Liver (tissue), 9 donors: Measurements from ENCODE around the gene SUN2. TPM values are rescaled to one million over a fixed set of nuclear protein-coding genes. Genes with fewer than 3 reads are reported as not detected.
"Not testable (repeated sequence)": the region's sequence is repeated elsewhere in the genome, so short reads cannot be mapped to it uniquely, and the experiment has no call there.

Experiments used
- DNase-seq: peaks from one replicate; pipeline ENCODE4 v3.0.0-alpha.2; 2017; ENCODE audit warnings: low spot score
- H3K27ac ChIP-seq, 2 donors: one replicate each; pipeline ENCODE4 v1.7.0; 2013; ENCODE audit warnings: inconsistent platforms in 2 of 2, low read length in 2 of 2, control low read depth in 1 of 2, low read depth in 1 of 2, mild to moderate bottlenecking in 1 of 2
- H3K27me3 ChIP-seq, 4 donors: one replicate each; pipeline versions ENCODE4 v1.6.1 to v1.7.0; 2013; ENCODE audit warnings: low read length in 3 of 4, inconsistent platforms in 1 of 4, mild to moderate bottlenecking in 1 of 4, moderate library complexity in 1 of 4; ENCODE audit not compliant: control insufficient read depth in 4 of 4, insufficient read depth in 4 of 4
- H3K36me3 ChIP-seq, 4 donors: one replicate each; pipeline versions ENCODE4 v1.6.1 to v1.7.0; 2013; ENCODE audit warnings: low read length in 3 of 4, mild to moderate bottlenecking in 3 of 4, low read depth in 1 of 4, moderate library complexity in 1 of 4; ENCODE audit not compliant: control insufficient read depth in 4 of 4, insufficient read depth in 3 of 4
- H3K4me1 ChIP-seq, 4 donors: one replicate each; pipeline versions ENCODE4 v1.6.1 to v1.7.0; 2013; ENCODE audit warnings: low read length in 3 of 4, mild to moderate bottlenecking in 3 of 4, moderate library complexity in 1 of 4; ENCODE audit not compliant: control insufficient read depth in 4 of 4, insufficient read depth in 4 of 4
- H3K4me3 ChIP-seq, 3 donors: one replicate each; pipeline versions ENCODE4 v1.6.1 to v1.7.0; 2013; ENCODE audit warnings: low read length in 3 of 3, control low read depth in 1 of 3, low read depth in 1 of 3, mild to moderate bottlenecking in 1 of 3
- H3K9ac ChIP-seq, 2 donors: one replicate each; pipeline ENCODE4 v1.7.0; 2013; ENCODE audit warnings: low read length in 2 of 2, mild to moderate bottlenecking in 2 of 2, moderate library complexity in 2 of 2, control low read depth in 1 of 2, low read depth in 1 of 2
- H3K9me3 ChIP-seq, 4 donors: one replicate each; pipeline versions ENCODE4 v1.6.1 to v1.7.0; 2013; ENCODE audit warnings: low read length in 3 of 4; ENCODE audit not compliant: control insufficient read depth in 4 of 4
- EGR1 ChIP-seq, 2 donors: IDR thresholded peaks; 2 replicates each; pipeline ENCODE4 v1.6.1; 2016 to 2018; ENCODE audit warnings: antibody characterized with exemption in 2 of 2, low read depth in 2 of 2
- FOXA1 ChIP-seq: IDR thresholded peaks from 2 replicates; pipeline ENCODE4 v1.6.1; 2016; ENCODE audit warnings: antibody characterized with exemption
- FOXA2 ChIP-seq: IDR thresholded peaks from 2 replicates; pipeline ENCODE4 v1.6.1; 2016; ENCODE audit warnings: antibody characterized with exemption
- GABPA ChIP-seq, 2 donors: IDR thresholded peaks in 1 of 2; conservative IDR thresholded peaks in 1 of 2; 2 replicates each; pipeline ENCODE4 v1.6.1; 2016; ENCODE audit warnings: antibody characterized with exemption in 2 of 2, mild to moderate bottlenecking in 1 of 2, moderate library complexity in 1 of 2
- HNF4A ChIP-seq, 2 donors: conservative IDR thresholded peaks; 2 replicates each; pipeline ENCODE4 v1.6.1; 2016; ENCODE audit warnings: antibody characterized with exemption in 2 of 2, mild to moderate bottlenecking in 2 of 2
- HNF4G ChIP-seq: IDR thresholded peaks from 2 replicates; pipeline ENCODE4 v1.6.1; 2016; ENCODE audit warnings: antibody characterized with exemption
- JUND ChIP-seq, 2 donors: IDR thresholded peaks; 2 replicates each; pipeline ENCODE4 v1.6.1; 2016; ENCODE audit warnings: antibody characterized with exemption in 2 of 2
- NR2F2 ChIP-seq: IDR thresholded peaks from 2 replicates; pipeline ENCODE4 v1.6.1; 2016; ENCODE audit warnings: antibody characterized with exemption
- RAD21 ChIP-seq, 2 donors: IDR thresholded peaks; 2 replicates each; pipeline ENCODE4 v1.6.1; 2016; ENCODE audit warnings: antibody characterized with exemption in 2 of 2, mild to moderate bottlenecking in 2 of 2
- RXRA ChIP-seq, 2 donors: IDR thresholded peaks; 2 replicates each; pipeline ENCODE4 v1.6.1; 2017 to 2018; ENCODE audit warnings: antibody characterized with exemption in 2 of 2, mild to moderate bottlenecking in 1 of 2
- SP1 ChIP-seq: IDR thresholded peaks from 2 replicates; pipeline ENCODE4 v1.6.1; 2018; ENCODE audit warnings: antibody characterized with exemption, mild to moderate bottlenecking
- TAF1 ChIP-seq: conservative IDR thresholded peaks from 2 replicates; pipeline ENCODE4 v1.6.1; 2016; ENCODE audit warnings: antibody characterized with exemption, mild to moderate bottlenecking
- YY1 ChIP-seq: IDR thresholded peaks from 2 replicates; pipeline ENCODE4 v1.6.1; 2016; ENCODE audit warnings: antibody characterized with exemption, mild to moderate bottlenecking
- WGBS: extraction: QIAGEN DNeasy Blood & Tissue Kit; methylation state at CpG from one replicate; pipeline ENCODE4 v1.1.7; 2013; 5-methylcytosine and 5-hydroxymethylcytosine counted together
- polyA plus RNA-seq, 2 donors: library from polyadenylated mRNA; stranded (reverse) in 1 of 2; unstranded in 1 of 2; fragments of 200-250 nt in 1 of 2; fragments of >200 nt in 1 of 2; fragmentation: Nextera tagmentation in 1 of 2; extraction: Ambion mirVana in 1 of 2; gene quantifications; one replicate each; pipeline versions ENCODE4 v1.2.1 to v1.2.3, GENCODE V29; 2013 to 2015
- total RNA-seq, 2 donors: library from RNA; depleted of rRNA; stranded (reverse); fragments of >200 nt; gene quantifications; one replicate each; pipeline ENCODE4 v1.2.3, GENCODE V29; 2014
- TF ChIP-seq, protein P1 (sequence below): IDR thresholded peaks from 2 replicates; pipeline ENCODE4 v1.6.1; 2016; ENCODE audit warnings: antibody characterized with exemption
- TF ChIP-seq, protein P2 (sequence below): IDR thresholded peaks from 2 replicates; pipeline ENCODE4 v1.6.1; 2016; ENCODE audit warnings: antibody characterized with exemption, mild to moderate bottlenecking
- TF ChIP-seq, protein P3 (sequence below): IDR thresholded peaks from 2 replicates; pipeline ENCODE4 v1.6.1; 2016; ENCODE audit warnings: antibody characterized with exemption
- TF ChIP-seq, protein P4 (sequence below): IDR thresholded peaks from 2 replicates; pipeline ENCODE4 v1.6.1; 2016; ENCODE audit warnings: antibody characterized with exemption
- donor health status: healthy.
- donor health status: healthy.
- donor health status: healthy.
- donor health status: healthy.
- donor health status: healthy.

SUN2 gene, protein sequence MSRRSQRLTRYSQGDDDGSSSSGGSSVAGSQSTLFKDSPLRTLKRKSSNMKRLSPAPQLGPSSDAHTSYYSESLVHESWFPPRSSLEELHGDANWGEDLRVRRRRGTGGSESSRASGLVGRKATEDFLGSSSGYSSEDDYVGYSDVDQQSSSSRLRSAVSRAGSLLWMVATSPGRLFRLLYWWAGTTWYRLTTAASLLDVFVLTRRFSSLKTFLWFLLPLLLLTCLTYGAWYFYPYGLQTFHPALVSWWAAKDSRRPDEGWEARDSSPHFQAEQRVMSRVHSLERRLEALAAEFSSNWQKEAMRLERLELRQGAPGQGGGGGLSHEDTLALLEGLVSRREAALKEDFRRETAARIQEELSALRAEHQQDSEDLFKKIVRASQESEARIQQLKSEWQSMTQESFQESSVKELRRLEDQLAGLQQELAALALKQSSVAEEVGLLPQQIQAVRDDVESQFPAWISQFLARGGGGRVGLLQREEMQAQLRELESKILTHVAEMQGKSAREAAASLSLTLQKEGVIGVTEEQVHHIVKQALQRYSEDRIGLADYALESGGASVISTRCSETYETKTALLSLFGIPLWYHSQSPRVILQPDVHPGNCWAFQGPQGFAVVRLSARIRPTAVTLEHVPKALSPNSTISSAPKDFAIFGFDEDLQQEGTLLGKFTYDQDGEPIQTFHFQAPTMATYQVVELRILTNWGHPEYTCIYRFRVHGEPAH
- 100 to 1,000 TPM in 1 of 2 donors, 10 to 100 TPM in 1; 53.3 to 170 TPM for total RNA-seq
- 100 to 1,000 TPM in 1 of 2 donors, 10 to 100 TPM in 1; 13.1 to 110 TPM for polyA plus RNA-seq

DNA sequence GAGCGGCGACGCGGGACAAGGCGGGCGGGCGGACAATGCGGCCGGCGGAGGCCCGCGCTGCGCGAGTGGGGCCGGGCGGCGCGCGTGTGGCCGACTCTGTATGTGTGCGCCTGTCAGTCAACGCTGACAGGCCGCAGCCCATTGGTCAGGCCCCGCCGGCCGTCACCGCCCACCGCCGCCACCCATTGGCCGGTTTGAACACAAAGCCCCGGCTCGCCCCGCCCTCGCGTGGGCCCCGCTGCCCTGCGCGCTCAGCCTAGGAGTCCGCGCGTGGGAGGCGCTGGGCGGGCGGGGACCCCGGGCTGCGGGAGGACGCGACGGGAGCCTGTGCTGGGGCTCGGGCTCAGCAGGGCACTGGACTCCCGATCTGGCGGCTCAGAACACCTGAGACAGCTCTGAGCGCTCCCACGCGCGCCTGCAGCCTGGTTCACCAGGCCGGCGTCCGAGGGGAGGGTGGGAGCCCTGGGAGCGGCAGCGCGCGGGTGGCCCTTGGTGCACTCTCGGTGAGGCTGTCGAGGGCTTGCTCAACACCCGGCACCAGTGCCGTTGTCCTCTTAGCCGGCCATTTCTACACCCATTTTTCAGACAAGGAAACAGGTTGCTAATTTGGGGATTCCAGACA is at the start of gene SUN2:
Gene SUN2 (minus strand): TSS at position 88 of the 622 bp plus-strand sequence. CDS start 3,370 bp downstream, outside the sequence.
- peak within 1 kb of the TSS; percentile 93 to 96 for H3K9ac ChIP-seq
- under 1% methylated on average over 68 of the region's 68 CpGs for WGBS
- peaks cover 7 to 47% (median 16%) of the 10 kb centered on the region in 4 donors for H3K4me1 ChIP-seq
- H3K9me3 ChIP-seq = no peaks in the 10 kb centered on the region
- TF ChIP-seq RXRA (IDR thresholded peaks at IDR 0.05) (peak in 1 of 2 donors; percentile 31), EGR1 (IDR thresholded peaks at IDR 0.05; ENCODE audit: low read depth in 2 of 2) (peak in 1 of 2 donors; percentile 64), HNF4A (conservative IDR thresholded peaks at IDR 0.05) (peak in 1 of 2 donors; percentile 23), SP1 (peak; percentile 39), YY1 (peak; percentile 86), HNF4G (no peak), JUND (IDR thresholded peaks at IDR 0.05) (no peak)
- peak within 1 kb of the TSS; percentile 80 to 93 (median 93) for H3K4me3 ChIP-seq
- DNase-seq = peak; percentile 95
- H3K36me3 ChIP-seq = peaks cover 11 to 12% (median 11%) of the 10 kb centered on the region in 4 donors
- H3K27me3 ChIP-seq = no peaks in the 10 kb centered on the region
- peak within 1 kb of the TSS; percentile 99 for H3K27ac ChIP-seq

DNA sequence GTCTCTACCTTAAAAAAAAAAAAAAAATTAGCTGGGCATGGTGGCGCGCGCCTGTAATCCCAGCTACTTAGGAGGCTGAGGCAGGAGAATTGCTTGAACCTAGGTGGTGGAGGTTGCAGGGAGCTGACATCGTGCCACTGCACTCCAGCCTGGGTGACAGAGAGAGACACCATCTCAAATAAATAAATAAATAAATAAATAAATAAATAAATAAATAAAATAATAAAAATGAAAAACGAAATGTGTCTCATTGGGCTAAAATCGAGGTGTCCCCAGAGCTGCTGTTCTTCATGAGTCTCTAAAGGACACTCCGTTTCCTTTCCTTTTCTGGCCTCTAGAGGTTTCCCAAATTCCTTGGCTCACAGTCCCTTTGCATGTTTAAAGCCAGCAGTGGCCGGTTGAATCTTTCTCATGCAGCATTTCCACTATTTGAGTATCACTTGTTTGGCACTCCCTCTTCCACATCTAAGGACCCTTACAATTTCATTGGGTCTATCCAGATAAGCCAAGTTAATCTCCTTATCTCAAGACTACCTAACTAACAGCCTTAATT is 49.3 kb upstream of the SUN2 start:
- not testable (repeated sequence) for H3K4me1 ChIP-seq, H3K36me3 ChIP-seq, H3K9me3 ChIP-seq, H3K27me3 ChIP-seq, H3K27ac ChIP-seq, H3K4me3 ChIP-seq, DNase-seq, H3K9ac ChIP-seq
- 81% methylated on average over 8 of the region's 8 CpGs for WGBS

DNA sequence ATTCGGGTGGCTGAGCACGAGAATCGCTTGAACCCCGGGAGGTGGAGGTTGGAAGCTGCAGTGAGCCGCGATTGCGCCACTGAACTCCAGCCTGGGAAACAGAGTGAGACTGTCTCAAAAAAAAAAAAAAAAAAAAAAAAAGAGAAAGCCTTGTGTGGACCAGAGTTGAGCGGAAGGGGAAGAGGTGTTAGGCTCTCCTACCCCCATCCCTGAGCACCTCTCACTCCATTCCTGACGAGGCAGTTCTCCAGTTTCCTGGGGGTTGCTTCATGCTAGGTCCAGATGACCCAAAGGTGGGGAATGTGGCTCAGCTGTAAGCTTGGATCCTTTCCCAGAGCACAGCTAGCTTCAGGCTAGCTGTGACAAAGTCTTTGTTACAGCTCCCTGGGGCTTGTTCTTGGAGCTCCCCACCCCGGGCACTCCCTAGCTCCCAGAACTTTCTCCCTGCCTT is 46.9 kb upstream of the SUN2 start:
- no peak for DNase-seq
- H3K4me3 ChIP-seq = no peak overlapping the region
- 31% methylated on average over 10 of the region's 10 CpGs for WGBS
- TF ChIP-seq, protein P1, sequence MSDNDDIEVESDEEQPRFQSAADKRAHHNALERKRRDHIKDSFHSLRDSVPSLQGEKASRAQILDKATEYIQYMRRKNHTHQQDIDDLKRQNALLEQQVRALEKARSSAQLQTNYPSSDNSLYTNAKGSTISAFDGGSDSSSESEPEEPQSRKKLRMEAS = no peak
- TF ChIP-seq NR2F2 = no peak
- TF ChIP-seq YY1 = no peak
- no peak for TF ChIP-seq HNF4G
- TF ChIP-seq FOXA2 = no peak
- TF ChIP-seq, protein P2, sequence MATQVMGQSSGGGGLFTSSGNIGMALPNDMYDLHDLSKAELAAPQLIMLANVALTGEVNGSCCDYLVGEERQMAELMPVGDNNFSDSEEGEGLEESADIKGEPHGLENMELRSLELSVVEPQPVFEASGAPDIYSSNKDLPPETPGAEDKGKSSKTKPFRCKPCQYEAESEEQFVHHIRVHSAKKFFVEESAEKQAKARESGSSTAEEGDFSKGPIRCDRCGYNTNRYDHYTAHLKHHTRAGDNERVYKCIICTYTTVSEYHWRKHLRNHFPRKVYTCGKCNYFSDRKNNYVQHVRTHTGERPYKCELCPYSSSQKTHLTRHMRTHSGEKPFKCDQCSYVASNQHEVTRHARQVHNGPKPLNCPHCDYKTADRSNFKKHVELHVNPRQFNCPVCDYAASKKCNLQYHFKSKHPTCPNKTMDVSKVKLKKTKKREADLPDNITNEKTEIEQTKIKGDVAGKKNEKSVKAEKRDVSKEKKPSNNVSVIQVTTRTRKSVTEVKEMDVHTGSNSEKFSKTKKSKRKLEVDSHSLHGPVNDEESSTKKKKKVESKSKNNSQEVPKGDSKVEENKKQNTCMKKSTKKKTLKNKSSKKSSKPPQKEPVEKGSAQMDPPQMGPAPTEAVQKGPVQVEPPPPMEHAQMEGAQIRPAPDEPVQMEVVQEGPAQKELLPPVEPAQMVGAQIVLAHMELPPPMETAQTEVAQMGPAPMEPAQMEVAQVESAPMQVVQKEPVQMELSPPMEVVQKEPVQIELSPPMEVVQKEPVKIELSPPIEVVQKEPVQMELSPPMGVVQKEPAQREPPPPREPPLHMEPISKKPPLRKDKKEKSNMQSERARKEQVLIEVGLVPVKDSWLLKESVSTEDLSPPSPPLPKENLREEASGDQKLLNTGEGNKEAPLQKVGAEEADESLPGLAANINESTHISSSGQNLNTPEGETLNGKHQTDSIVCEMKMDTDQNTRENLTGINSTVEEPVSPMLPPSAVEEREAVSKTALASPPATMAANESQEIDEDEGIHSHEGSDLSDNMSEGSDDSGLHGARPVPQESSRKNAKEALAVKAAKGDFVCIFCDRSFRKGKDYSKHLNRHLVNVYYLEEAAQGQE = no peak
- no peak for TF ChIP-seq TAF1
- TF ChIP-seq, protein P3, sequence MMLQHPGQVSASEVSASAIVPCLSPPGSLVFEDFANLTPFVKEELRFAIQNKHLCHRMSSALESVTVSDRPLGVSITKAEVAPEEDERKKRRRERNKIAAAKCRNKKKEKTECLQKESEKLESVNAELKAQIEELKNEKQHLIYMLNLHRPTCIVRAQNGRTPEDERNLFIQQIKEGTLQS = no peak
- no peak for TF ChIP-seq GABPA (IDR thresholded peaks at IDR 0.05 in 1 of 2, conservative IDR thresholded peaks at IDR 0.05 in 1 of 2)
- TF ChIP-seq HNF4A (conservative IDR thresholded peaks at IDR 0.05) = no peak
- no peak for TF ChIP-seq JUND (IDR thresholded peaks at IDR 0.05)
- TF ChIP-seq RAD21 (IDR thresholded peaks at IDR 0.05) = no peak
- no peak for TF ChIP-seq SP1
- TF ChIP-seq RXRA (IDR thresholded peaks at IDR 0.05) = no peak
- no peak for TF ChIP-seq FOXA1
- TF ChIP-seq, protein P4, sequence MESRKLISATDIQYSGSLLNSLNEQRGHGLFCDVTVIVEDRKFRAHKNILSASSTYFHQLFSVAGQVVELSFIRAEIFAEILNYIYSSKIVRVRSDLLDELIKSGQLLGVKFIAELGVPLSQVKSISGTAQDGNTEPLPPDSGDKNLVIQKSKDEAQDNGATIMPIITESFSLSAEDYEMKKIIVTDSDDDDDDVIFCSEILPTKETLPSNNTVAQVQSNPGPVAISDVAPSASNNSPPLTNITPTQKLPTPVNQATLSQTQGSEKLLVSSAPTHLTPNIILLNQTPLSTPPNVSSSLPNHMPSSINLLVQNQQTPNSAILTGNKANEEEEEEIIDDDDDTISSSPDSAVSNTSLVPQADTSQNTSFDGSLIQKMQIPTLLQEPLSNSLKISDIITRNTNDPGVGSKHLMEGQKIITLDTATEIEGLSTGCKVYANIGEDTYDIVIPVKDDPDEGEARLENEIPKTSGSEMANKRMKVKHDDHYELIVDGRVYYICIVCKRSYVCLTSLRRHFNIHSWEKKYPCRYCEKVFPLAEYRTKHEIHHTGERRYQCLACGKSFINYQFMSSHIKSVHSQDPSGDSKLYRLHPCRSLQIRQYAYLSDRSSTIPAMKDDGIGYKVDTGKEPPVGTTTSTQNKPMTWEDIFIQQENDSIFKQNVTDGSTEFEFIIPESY = no peak
- no peak for TF ChIP-seq EGR1 (IDR thresholded peaks at IDR 0.05; ENCODE audit: low read depth in 2 of 2)

More for the DNA sequence above, 46.9 kb upstream of the SUN2 start:
- no peak overlapping the region for H3K9ac ChIP-seq
- H3K27me3 ChIP-seq = peaks cover 0 to 6% (median 0%) of the 10 kb centered on the region in 4 donors
- H3K27ac ChIP-seq = no peak overlapping the region
- no peaks in the 10 kb centered on the region for H3K36me3 ChIP-seq
- no peaks in the 10 kb centered on the region for H3K4me1 ChIP-seq
- peaks cover 0 to 3% (median 1%) of the 10 kb centered on the region in 4 donors for H3K9me3 ChIP-seq
